IMR-90 (cell line): Measurements from ENCODE around the gene IP6K2. TPM values are rescaled to one million over a fixed set of nuclear protein-coding genes. Genes with fewer than 3 reads are reported as not detected.

Source experiments
- ATAC-seq: fragments of 200-7000 bp; cut with Tn5 transposase; 2 replicates; pipeline ENCODE4 v1.9.1; 2020; ENCODE audit warnings: low read depth, mild to moderate bottlenecking, moderate library complexity
- BruUV-seq: library from RNA; stranded (reverse); fragments of 400-500 nt; replicated peaks from 2 replicates; lab custom pipeline; 2021; lab: Mats Ljungman, UMichigan
- CTCF ChIA-PET: fragments of 300-600 bp; formaldehyde crosslinking; extraction: SDS; loops from one replicate; lab custom pipeline; 2021; ENCODE audit warnings: antibody characterized with exemption; lab: Yijun Ruan, JAX
- POLR2A ChIA-PET: fragments of 300-600 bp; sonication (Branson Sonifier 250); formaldehyde crosslinking; loops from one replicate; lab custom pipeline; 2022; ENCODE audit warnings: antibody characterized with exemption; ENCODE audit not compliant: unreplicated experiment; lab: Charles Lee
- DNase-seq: peaks from one replicate; pipeline ENCODE4 v3.0.0; 2013
- H2AFZ ChIP-seq: replicated peaks from 2 replicates; pipeline ENCODE3; 2013; ENCODE audit warnings: low read length, mild to moderate bottlenecking; ENCODE audit not compliant: poor library complexity
- H2AK5ac ChIP-seq: 2 replicates; pipeline ENCODE4 v1.6.1; 2013; ENCODE audit warnings: low read depth, low read length, inconsistent platforms
- H2AK9ac ChIP-seq: replicated peaks from 2 replicates; pipeline ENCODE3; 2013; ENCODE audit warnings: mild to moderate bottlenecking, low read depth, low read length, moderate library complexity; ENCODE audit not compliant: poor library complexity
- H2BK120ac ChIP-seq: 2 replicates; pipeline ENCODE4 v1.6.1; 2013; ENCODE audit warnings: low read depth, low read length, inconsistent platforms
- H2BK15ac ChIP-seq: 3 replicates; pipeline ENCODE4 v1.6.1; 2013; ENCODE audit warnings: low read depth, low read length, inconsistent platforms
- H2BK20ac ChIP-seq: 2 replicates; pipeline ENCODE4 v1.6.1; 2013; ENCODE audit warnings: low read depth, mild to moderate bottlenecking, inconsistent platforms, low read length, moderate library complexity
- H2BK5ac ChIP-seq: 2 replicates; pipeline ENCODE4 v1.6.1; 2013; ENCODE audit warnings: mild to moderate bottlenecking, low read depth, low read length, inconsistent platforms; ENCODE audit not compliant: poor library complexity, severe bottlenecking
- H3K14ac ChIP-seq: replicated peaks from 2 replicates; pipeline ENCODE4 v1.6.1; 2013; ENCODE audit warnings: low read depth, low read length, inconsistent platforms
- H3K18ac ChIP-seq: 2 replicates; pipeline ENCODE4 v1.6.1; 2013; ENCODE audit warnings: low read depth, low read length, control low read depth
- H3K23ac ChIP-seq: 2 replicates; pipeline ENCODE4 v1.6.1; 2013; ENCODE audit warnings: low read depth, low read length, inconsistent platforms
- H3K27ac ChIP-seq: 2 replicates; pipeline ENCODE4 v1.5.1; 2013; ENCODE audit warnings: mild to moderate bottlenecking, control low read depth, low read length; ENCODE audit not compliant: insufficient read depth
- H3K27me3 ChIP-seq: 2 replicates; pipeline ENCODE4 v1.6.1; 2013; ENCODE audit warnings: low read length; ENCODE audit not compliant: control insufficient read depth, insufficient read depth
- H3K36me3 ChIP-seq: 2 replicates; pipeline ENCODE4 v1.6.1; 2013; ENCODE audit warnings: low read length, mixed read lengths; ENCODE audit not compliant: control insufficient read depth, insufficient read depth
- H3K4ac ChIP-seq: 2 replicates; pipeline ENCODE4 v1.6.1; 2013; ENCODE audit warnings: low read depth, low read length, inconsistent platforms
- H3K4me1 ChIP-seq: 2 replicates; pipeline ENCODE4 v1.6.1; 2013; ENCODE audit warnings: low read length, mixed read lengths; ENCODE audit not compliant: control insufficient read depth, insufficient read depth
- H3K4me2 ChIP-seq: 2 replicates; pipeline ENCODE4 v1.6.1; 2013; ENCODE audit warnings: low read depth, mild to moderate bottlenecking, control low read depth, low read length, moderate library complexity
- H3K4me3 ChIP-seq: 2 replicates; pipeline ENCODE4 v1.5.1; 2013; ENCODE audit warnings: low read depth, mild to moderate bottlenecking, control low read depth, low read length, moderate library complexity; ENCODE audit not compliant: insufficient read depth
- H3K56ac ChIP-seq: 2 replicates; pipeline ENCODE4 v1.6.1; 2013; ENCODE audit warnings: low read length, inconsistent platforms; ENCODE audit not compliant: insufficient read depth; ENCODE audit errors: extremely low read depth
- H3K79me1 ChIP-seq, 2 experiments: 2 replicates each; pipeline ENCODE4 v1.6.1; 2013; ENCODE audit warnings: low read length in 2 of 2, inconsistent platforms in 1 of 2, low read depth in 1 of 2
- H3K9ac ChIP-seq: 2 replicates; pipeline ENCODE4 v1.6.1; 2013; ENCODE audit warnings: low read depth, low read length, control low read depth
- H3K9me1 ChIP-seq: 2 replicates; pipeline ENCODE4 v1.6.1; 2013; ENCODE audit warnings: low read length, inconsistent platforms; ENCODE audit not compliant: insufficient read depth
- H3K9me3 ChIP-seq: 2 replicates; pipeline ENCODE4 v1.6.1; 2013; ENCODE audit warnings: low read length; ENCODE audit not compliant: control insufficient read depth, insufficient read depth
- H4K20me1 ChIP-seq: 2 replicates; pipeline ENCODE4 v1.6.1; 2013; ENCODE audit warnings: low read length, inconsistent platforms; ENCODE audit not compliant: insufficient read depth
- H4K5ac ChIP-seq: 2 replicates; pipeline ENCODE4 v1.6.1; 2013; ENCODE audit warnings: mild to moderate bottlenecking, low read depth, low read length, control low read depth
- H4K8ac ChIP-seq, 2 experiments: 2 replicates each; pipeline ENCODE4 v1.6.1; 2013; ENCODE audit warnings: low read depth in 2 of 2, low read length in 2 of 2, control low read depth in 1 of 2, inconsistent platforms in 1 of 2
- H4K91ac ChIP-seq: 2 replicates; pipeline ENCODE4 v1.6.1; 2013; ENCODE audit warnings: low read depth, low read length, inconsistent platforms; ENCODE audit not compliant: insufficient read depth
- CEBPB ChIP-seq: IDR thresholded peaks from 2 replicates; pipeline ENCODE4 v1.6.1; 2012; ENCODE audit warnings: low read depth, low read length, improper control_type of control experiment
- FOS ChIP-seq: fragments of 150-350 bp; IDR thresholded peaks from 2 replicates; pipeline ENCODE4 v1.6.1; 2016; ENCODE audit warnings: low read depth, low read length
- MAFK ChIP-seq: IDR thresholded peaks from 2 replicates; pipeline ENCODE4 v1.6.1; 2012; ENCODE audit warnings: low read depth, low read length, improper control_type of control experiment
- RCOR1 ChIP-seq: IDR thresholded peaks from 2 replicates; pipeline ENCODE4 v1.6.1; 2012; ENCODE audit warnings: mild to moderate bottlenecking, low read length, improper control_type of control experiment; ENCODE audit not compliant: insufficient replicate concordance
- WGBS, 2 experiments: methylation state at CpG; one replicate each; pipeline versions ENCODE4 v1.1.5 to v1.1.7; 2013; ENCODE audit warnings: missing lambda C conversion rate in 2 of 2; ENCODE audit not compliant: insufficient read length in 1 of 2; ENCODE audit errors: extremely low coverage in 2 of 2; 5-methylcytosine and 5-hydroxymethylcytosine counted together
- dilution Hi-C: fragments of 300-500 bp; cut with HindIII; formaldehyde crosslinking; loops from one replicate; pipeline ENCODE4 v1.14.3; 2018; ENCODE audit warnings: low sequenced_read_pairs; ENCODE audit not compliant: unreplicated experiment
- in situ Hi-C: fragments of 300-500 bp; cut with MboI; formaldehyde crosslinking; loops from 3 replicates; pipeline ENCODE4 v1.14.3; 2019; ENCODE audit warnings: low sequenced_read_pairs, inconsistent platforms, mixed read lengths
- intact Hi-C: fragments of 100-400 bp; cut with micrococcal nuclease; formaldehyde crosslinking; loops from 2 replicates; pipeline ENCODE4 v1.10.0; 2022
- polyA plus RNA-seq, 3 experiments: library from polyadenylated mRNA; depleted of rRNA; stranded (reverse); fragments of >200 nt; gene quantifications; 2 replicates each; pipeline ENCODE4 v1.2.3, GENCODE V29; 2012; ENCODE audit warnings: low replicate concordance in 1 of 3
- total RNA-seq: library from RNA; depleted of rRNA; stranded (reverse); fragments of >200 nt; gene quantifications from 2 replicates; pipeline ENCODE4 v1.2.3, GENCODE V29; 2012

IP6K2 gene
- total and polyA plus RNA-seq, 2 of the 4 experiments (the other 2 are of a cell fraction), result 73.7 to 169 TPM

DNA sequence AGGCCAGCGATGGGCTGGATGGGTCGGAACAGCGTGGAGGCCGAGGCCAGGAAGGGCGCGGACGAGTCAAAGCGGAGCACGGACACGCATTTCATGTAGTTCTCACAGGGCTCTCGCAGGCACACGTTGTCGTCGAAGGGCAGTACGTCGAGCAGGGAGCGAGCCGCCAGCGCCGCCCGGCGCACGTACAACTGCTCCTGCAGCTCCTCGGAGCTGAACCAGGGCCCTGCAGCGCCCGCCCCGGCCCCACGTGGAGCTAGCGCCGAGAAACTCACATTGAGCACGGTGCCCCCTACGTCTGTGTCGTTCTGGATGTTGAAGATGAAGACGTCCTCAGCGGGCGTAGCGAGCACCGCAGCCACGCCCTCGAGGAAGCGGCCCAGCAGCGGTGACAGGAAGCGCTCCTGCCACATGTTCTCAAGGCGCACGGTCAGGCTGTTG lies 60.2 kb downstream of the IP6K2 start:
- no peak overlapping the region; the same call in 1 of the 2 replicates for H2BK120ac ChIP-seq
- H3K4me1 ChIP-seq, result peaks cover 3% of the 10 kb centered on the region; the same call in 1 of the 2 replicates
- H3K79me1 ChIP-seq, result no peaks in the 10 kb centered on the region
- peak overlapping the region; percentile 64 to 70; a peak in 2 of 4 replicates for H4K8ac ChIP-seq
- H3K27ac ChIP-seq, result peak overlapping the region; percentile 17; the same call in 1 of the 2 replicates
- ATAC-seq (no peak), DNase-seq (no peak)
- H2BK15ac ChIP-seq, result no peak overlapping the region
- H2AFZ ChIP-seq, result peak overlapping the region; percentile 97
- H2BK5ac ChIP-seq, result no peak overlapping the region
- no peak overlapping the region for H3K23ac ChIP-seq
- intact Hi-C loops (loop anchor here (2.0 kb wide), 1 partner anchor 44 kb away; no protein-coding TSS in a partner anchor), dilution Hi-C loops (no loop called here), in situ Hi-C loops (no loop called here)
- H2BK20ac ChIP-seq, result no peak overlapping the region
- H3K4me3 ChIP-seq, result no peak overlapping the region
- no peaks in the 10 kb centered on the region for H3K9me1 ChIP-seq
- ChIA-PET POLR2A (no interaction called here), CTCF (interaction anchor here (1.0 kb wide), 1 partner anchor 22 kb away, joined by 3 read pairs; no protein-coding TSS in a partner anchor)
- peak overlapping the region; percentile 39 for H3K9ac ChIP-seq
- no TSS peak for BruUV-seq
- TF ChIP-seq CEBPB (no peak), FOS (no peak), MAFK (no peak), RCOR1 (no peak)
- no peak overlapping the region for H3K18ac ChIP-seq
- no peaks in the 10 kb centered on the region for H3K9me3 ChIP-seq
- H2AK5ac ChIP-seq, result peak overlapping the region; percentile 70; the same call in 1 of the 2 replicates
- H3K14ac ChIP-seq, result no peak overlapping the region
- no peaks in the 10 kb centered on the region; the same call in 1 of the 2 replicates for H3K27me3 ChIP-seq
- no peak overlapping the region for H4K5ac ChIP-seq
- no peak overlapping the region for H3K56ac ChIP-seq
- H2AK9ac ChIP-seq, result peak overlapping the region; percentile 11
- peak overlapping the region; percentile 50; the same call in 1 of the 2 replicates for H3K4me2 ChIP-seq
- peak overlapping the region; percentile 31; the same call in 1 of the 2 replicates for H3K4ac ChIP-seq
- WGBS, 2 experiments, result 54% methylated on average over 17 of the region's 45 CpGs; no CpG with 5 or more reads in 1 of the 2 experiments
- no peaks in the 10 kb centered on the region for H3K36me3 ChIP-seq
- H4K20me1 ChIP-seq, result no peaks in the 10 kb centered on the region
- peak overlapping the region; percentile 56; the same call in 1 of the 2 replicates for H4K91ac ChIP-seq
